ENCODE results near the gene SET. TPM values are rescaled to one million over a fixed set of nuclear protein-coding genes. Genes with fewer than 3 reads are reported as not detected.

The SET gene
- total RNA-seq, 1 donor from 2014 or later, result 663 TPM

DNA sequence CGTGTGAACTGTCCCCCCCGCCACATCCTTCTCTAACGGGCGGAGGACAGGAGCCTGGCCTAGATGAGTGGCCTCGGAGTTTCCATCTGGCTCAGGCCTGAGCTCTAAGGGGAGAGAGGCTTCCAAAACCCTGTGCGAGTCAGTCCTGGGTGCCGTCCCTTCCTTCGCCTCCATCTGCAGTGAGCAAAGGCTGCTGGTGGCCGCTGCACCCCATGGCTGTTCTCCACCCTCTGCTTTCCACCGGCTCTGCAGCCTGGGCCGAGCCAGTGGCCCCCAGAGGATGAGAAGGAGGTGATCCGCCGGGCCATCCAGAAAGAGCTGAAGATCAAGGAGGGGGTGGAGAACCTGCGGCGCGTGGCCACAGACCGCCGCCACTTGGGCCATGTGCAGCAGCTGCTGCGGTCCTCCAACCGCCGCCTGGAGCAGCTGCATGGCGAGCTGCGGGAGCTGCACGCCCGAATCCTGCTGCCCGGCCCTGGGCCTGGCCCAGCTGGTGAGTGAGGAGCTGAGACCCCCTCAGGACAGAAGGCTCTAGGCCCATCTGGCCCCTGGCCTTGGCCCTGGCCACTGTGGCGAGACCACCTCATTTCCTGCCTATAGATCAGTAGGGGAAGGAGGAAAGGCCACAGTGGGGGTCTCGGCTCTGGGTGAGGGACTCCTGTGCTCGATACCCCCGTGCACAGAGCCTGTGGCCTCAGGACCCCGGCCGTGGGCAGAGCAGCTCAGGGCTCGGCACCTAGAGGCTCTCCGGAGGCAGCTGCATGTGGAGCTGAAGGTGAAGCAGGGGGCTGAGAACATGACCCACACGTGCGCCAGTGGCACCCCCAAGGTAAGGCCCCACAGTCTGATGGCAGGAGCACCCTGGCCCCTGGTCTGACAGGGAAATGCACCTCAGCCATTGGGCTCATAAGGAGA is 16.3 kb downstream of the SET start:
- DNase-seq (ENCODE audit: low read depth), result no peak
- H3K4me3 ChIP-seq (ENCODE audit: low read depth, low read length), result no peak overlapping the region
- no peaks in the 10 kb centered on the region for H3K36me3 ChIP-seq (ENCODE audit: control insufficient read depth, insufficient read depth, low read length)
- TF ChIP-seq, protein P1, sequence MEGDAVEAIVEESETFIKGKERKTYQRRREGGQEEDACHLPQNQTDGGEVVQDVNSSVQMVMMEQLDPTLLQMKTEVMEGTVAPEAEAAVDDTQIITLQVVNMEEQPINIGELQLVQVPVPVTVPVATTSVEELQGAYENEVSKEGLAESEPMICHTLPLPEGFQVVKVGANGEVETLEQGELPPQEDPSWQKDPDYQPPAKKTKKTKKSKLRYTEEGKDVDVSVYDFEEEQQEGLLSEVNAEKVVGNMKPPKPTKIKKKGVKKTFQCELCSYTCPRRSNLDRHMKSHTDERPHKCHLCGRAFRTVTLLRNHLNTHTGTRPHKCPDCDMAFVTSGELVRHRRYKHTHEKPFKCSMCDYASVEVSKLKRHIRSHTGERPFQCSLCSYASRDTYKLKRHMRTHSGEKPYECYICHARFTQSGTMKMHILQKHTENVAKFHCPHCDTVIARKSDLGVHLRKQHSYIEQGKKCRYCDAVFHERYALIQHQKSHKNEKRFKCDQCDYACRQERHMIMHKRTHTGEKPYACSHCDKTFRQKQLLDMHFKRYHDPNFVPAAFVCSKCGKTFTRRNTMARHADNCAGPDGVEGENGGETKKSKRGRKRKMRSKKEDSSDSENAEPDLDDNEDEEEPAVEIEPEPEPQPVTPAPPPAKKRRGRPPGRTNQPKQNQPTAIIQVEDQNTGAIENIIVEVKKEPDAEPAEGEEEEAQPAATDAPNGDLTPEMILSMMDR (IDR thresholded peaks at IDR 0.05; ENCODE audit: insufficient read depth, low read length, poor library complexity, severe bottlenecking), result no peak
- no peaks in the 10 kb centered on the region for H3K27me3 ChIP-seq (ENCODE audit: control insufficient read depth, insufficient read depth, low read length)

DNA sequence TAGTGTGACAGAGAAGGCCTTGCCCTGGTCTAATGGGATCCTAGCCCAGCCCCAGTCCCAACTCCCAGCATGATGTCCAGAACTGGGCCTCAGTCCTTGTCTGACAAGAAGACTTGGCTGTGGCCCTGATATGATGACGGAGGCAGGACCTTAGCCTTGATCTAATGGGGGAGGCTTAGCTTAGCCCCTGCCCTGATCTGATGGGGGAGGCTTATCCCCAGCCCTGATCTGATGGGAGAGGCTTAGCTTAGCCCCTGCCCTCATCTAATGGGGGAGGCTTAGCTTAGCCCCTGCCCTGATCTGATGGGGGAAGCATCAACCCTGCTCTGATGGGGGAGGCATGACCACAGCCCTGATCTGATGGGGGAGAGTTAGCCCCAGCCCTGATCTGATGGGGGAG is 17.0 kb downstream of the SET start:
- no peaks in the 10 kb centered on the region for H3K36me3 ChIP-seq (ENCODE audit: control insufficient read depth, insufficient read depth, low read length)
- no peak for DNase-seq (ENCODE audit: low read depth)
- no peaks in the 10 kb centered on the region for H3K27me3 ChIP-seq (ENCODE audit: control insufficient read depth, insufficient read depth, low read length)
- no peak overlapping the region for H3K4me3 ChIP-seq (ENCODE audit: low read depth, low read length)
- TF ChIP-seq, protein P1 (IDR thresholded peaks at IDR 0.05; ENCODE audit: insufficient read depth, low read length, poor library complexity, severe bottlenecking), result no peak

- H3K4me3 ChIP-seq (ENCODE audit: low read depth, low read length), result no peak overlapping the region
- H3K36me3 ChIP-seq (ENCODE audit: control insufficient read depth, insufficient read depth, low read length), result no peaks in the 10 kb centered on the region
- TF ChIP-seq, protein P1 (IDR thresholded peaks at IDR 0.05; ENCODE audit: insufficient read depth, low read length, poor library complexity, severe bottlenecking), result no peak
- no peak for DNase-seq (ENCODE audit: low read depth)
- no peaks in the 10 kb centered on the region for H3K27me3 ChIP-seq (ENCODE audit: control insufficient read depth, insufficient read depth, low read length)
These were observed 17.8 kb downstream of the SET start for GRCh38 chr9:128706671-128707381.

DNA sequence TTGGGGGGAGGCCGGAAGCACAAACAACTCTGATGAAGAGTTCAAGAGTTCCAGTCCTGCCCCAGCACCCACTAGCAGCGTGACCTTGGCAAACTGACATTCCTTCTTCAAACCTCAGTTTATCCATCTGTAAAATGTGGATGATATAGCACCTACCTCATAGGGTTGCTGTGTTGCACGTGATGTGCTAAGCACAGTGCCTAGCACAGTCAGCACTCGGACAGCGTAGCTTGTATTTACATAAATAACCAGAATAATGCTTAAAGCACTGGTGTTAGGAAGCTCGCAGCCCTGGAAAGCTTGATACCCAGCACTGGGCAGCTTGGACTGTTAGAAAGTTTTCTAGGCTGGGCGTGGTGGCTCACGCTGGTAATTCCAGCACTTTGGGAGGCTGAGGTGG is 18.4 kb downstream of the SET start:
- Histone ChIP-seq H3K4me3 (ENCODE audit: low read depth, low read length) (no peak overlapping the region), H3K27me3 (ENCODE audit: control insufficient read depth, insufficient read depth, low read length) (no peaks in the 10 kb centered on the region), H3K36me3 (ENCODE audit: control insufficient read depth, insufficient read depth, low read length) (no peaks in the 10 kb centered on the region)
- no peak for DNase-seq (ENCODE audit: low read depth)
- TF ChIP-seq, protein P1 (IDR thresholded peaks at IDR 0.05; ENCODE audit: insufficient read depth, low read length, poor library complexity, severe bottlenecking), result no peak

- TF ChIP-seq, protein P1 (IDR thresholded peaks at IDR 0.05; ENCODE audit: insufficient read depth, low read length, poor library complexity, severe bottlenecking), result no peak
- Histone ChIP-seq H3K36me3 (ENCODE audit: control insufficient read depth, insufficient read depth, low read length) (no peaks in the 10 kb centered on the region), H3K4me3 (ENCODE audit: low read depth, low read length) (no peak overlapping the region), H3K27me3 (ENCODE audit: control insufficient read depth, insufficient read depth, low read length) (no peaks in the 10 kb centered on the region)
- DNase-seq (ENCODE audit: low read depth), result no peak
These were observed 23.7 kb downstream of the SET start for GRCh38 chr9:128712451-128713410.
